ENCODE results near the gene ASPHD1.

The ASPHD1 gene

DNA sequence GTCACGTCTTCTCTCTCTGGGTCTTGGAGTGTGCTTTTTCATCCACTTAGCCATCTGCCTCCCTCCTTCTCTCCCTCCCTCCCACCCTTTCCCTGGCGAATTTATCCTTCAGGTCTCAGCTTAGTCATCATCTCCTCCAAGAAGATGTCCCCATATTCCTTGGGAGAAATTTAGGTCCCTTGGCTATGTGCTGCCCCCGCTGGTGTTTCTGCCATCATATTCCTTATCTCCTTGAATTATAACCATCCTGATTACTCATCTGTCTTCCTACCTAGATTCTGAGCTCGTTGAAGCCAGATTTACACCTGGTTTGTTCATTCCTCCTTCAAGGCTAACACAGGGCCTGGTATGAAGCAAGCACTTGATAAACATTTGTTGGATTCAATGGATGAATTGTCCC lies 5.9 kb upstream of the ASPHD1 start:
- Histone ChIP-seq H3K27me3 (ENCODE audit: insufficient read depth, poor library complexity, severe bottlenecking) (peaks cover 8% of the 10 kb centered on the region), H3K4me3 (replicated peaks; ENCODE audit: insufficient read depth, low read length) (no peak overlapping the region), H3K27ac (replicated peaks) (no peak overlapping the region)
- TF ChIP-seq, protein P1, sequence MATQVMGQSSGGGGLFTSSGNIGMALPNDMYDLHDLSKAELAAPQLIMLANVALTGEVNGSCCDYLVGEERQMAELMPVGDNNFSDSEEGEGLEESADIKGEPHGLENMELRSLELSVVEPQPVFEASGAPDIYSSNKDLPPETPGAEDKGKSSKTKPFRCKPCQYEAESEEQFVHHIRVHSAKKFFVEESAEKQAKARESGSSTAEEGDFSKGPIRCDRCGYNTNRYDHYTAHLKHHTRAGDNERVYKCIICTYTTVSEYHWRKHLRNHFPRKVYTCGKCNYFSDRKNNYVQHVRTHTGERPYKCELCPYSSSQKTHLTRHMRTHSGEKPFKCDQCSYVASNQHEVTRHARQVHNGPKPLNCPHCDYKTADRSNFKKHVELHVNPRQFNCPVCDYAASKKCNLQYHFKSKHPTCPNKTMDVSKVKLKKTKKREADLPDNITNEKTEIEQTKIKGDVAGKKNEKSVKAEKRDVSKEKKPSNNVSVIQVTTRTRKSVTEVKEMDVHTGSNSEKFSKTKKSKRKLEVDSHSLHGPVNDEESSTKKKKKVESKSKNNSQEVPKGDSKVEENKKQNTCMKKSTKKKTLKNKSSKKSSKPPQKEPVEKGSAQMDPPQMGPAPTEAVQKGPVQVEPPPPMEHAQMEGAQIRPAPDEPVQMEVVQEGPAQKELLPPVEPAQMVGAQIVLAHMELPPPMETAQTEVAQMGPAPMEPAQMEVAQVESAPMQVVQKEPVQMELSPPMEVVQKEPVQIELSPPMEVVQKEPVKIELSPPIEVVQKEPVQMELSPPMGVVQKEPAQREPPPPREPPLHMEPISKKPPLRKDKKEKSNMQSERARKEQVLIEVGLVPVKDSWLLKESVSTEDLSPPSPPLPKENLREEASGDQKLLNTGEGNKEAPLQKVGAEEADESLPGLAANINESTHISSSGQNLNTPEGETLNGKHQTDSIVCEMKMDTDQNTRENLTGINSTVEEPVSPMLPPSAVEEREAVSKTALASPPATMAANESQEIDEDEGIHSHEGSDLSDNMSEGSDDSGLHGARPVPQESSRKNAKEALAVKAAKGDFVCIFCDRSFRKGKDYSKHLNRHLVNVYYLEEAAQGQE (IDR thresholded peaks at IDR 0.05; ENCODE audit: insufficient replicate concordance, low read depth): no peak
- TF ChIP-seq GABPA (IDR thresholded peaks at IDR 0.05; ENCODE audit: low read depth): no peak
- TF ChIP-seq, protein P2, sequence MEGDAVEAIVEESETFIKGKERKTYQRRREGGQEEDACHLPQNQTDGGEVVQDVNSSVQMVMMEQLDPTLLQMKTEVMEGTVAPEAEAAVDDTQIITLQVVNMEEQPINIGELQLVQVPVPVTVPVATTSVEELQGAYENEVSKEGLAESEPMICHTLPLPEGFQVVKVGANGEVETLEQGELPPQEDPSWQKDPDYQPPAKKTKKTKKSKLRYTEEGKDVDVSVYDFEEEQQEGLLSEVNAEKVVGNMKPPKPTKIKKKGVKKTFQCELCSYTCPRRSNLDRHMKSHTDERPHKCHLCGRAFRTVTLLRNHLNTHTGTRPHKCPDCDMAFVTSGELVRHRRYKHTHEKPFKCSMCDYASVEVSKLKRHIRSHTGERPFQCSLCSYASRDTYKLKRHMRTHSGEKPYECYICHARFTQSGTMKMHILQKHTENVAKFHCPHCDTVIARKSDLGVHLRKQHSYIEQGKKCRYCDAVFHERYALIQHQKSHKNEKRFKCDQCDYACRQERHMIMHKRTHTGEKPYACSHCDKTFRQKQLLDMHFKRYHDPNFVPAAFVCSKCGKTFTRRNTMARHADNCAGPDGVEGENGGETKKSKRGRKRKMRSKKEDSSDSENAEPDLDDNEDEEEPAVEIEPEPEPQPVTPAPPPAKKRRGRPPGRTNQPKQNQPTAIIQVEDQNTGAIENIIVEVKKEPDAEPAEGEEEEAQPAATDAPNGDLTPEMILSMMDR (IDR thresholded peaks at IDR 0.05; ENCODE audit: insufficient read depth, low read length): no peak
- TF ChIP-seq POLR2AphosphoS5 (IDR thresholded peaks at IDR 0.05; ENCODE audit: low read depth): no peak
- no peak for TF ChIP-seq SPI1 (IDR thresholded peaks at IDR 0.05; ENCODE audit: borderline replicate concordance, low read depth)
- DNase-seq (ENCODE audit: low read depth in 1 of 2, low spot score in 1 of 2): no peak

DNA sequence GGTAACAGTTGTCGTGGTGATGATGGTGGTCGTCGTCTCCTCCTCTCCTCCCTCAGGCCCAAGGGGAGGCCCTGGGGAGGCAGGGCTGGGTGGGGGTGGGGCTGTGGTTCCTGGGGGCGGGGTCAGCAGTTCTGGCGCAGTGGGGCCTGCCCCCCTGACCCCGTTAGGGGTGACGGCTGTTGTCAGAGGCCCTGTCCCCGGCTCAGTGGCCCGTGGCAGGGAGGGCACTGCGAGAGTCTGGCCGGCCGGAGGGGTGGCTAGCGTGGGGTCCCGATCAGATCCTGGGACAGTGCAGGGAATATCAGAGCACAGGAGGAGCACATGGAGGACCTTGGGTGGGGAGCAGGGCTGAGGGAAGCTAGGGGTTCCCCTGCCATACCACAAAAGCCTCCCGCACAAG lies 3.4 kb upstream of the ASPHD1 start:
- TF ChIP-seq POLR2AphosphoS5 (IDR thresholded peaks at IDR 0.05; ENCODE audit: low read depth) (no peak), GABPA (IDR thresholded peaks at IDR 0.05; ENCODE audit: low read depth) (no peak), SPI1 (IDR thresholded peaks at IDR 0.05; ENCODE audit: borderline replicate concordance, low read depth) (no peak)
- TF ChIP-seq, protein P1 (IDR thresholded peaks at IDR 0.05; ENCODE audit: insufficient replicate concordance, low read depth): no peak
- TF ChIP-seq, protein P2 (IDR thresholded peaks at IDR 0.05; ENCODE audit: insufficient read depth, low read length): no peak
- no peak for DNase-seq (ENCODE audit: low read depth in 1 of 2, low spot score in 1 of 2)
- Histone ChIP-seq H3K27me3 (ENCODE audit: insufficient read depth, poor library complexity, severe bottlenecking) (peaks cover 8% of the 10 kb centered on the region), H3K4me3 (replicated peaks; ENCODE audit: insufficient read depth, low read length) (no peak overlapping the region), H3K27ac (replicated peaks) (no peak overlapping the region)

DNA sequence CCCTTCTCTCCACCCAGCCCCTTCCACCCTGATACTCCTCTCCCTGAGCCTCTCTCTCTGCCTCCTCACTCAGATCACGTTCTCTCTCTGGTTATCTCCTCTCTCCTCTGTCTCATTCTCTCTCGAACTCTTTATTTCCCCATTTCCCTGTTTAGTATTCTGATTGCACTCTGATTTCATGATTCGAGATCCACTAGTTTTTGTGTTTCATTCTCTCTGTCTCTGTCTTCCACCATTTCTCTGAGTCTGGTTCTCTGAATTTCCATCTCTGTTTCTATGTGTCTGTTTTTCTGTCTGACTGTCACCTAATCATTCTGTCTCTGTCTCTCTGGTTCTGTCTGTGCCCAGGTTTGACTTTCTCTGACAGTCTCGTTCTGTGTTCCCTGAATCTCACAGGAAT lies 3.0 kb upstream of the ASPHD1 start:
- DNase-seq (ENCODE audit: low read depth in 1 of 2, low spot score in 1 of 2): no peak
- Histone ChIP-seq H3K27me3 (ENCODE audit: insufficient read depth, poor library complexity, severe bottlenecking) (peaks cover 8% of the 10 kb centered on the region), H3K27ac (replicated peaks) (no peak overlapping the region), H3K4me3 (replicated peaks; ENCODE audit: insufficient read depth, low read length) (no peak overlapping the region)
- TF ChIP-seq GABPA (IDR thresholded peaks at IDR 0.05; ENCODE audit: low read depth) (no peak), SPI1 (IDR thresholded peaks at IDR 0.05; ENCODE audit: borderline replicate concordance, low read depth) (no peak), POLR2AphosphoS5 (IDR thresholded peaks at IDR 0.05; ENCODE audit: low read depth) (no peak)
- TF ChIP-seq, protein P1 (IDR thresholded peaks at IDR 0.05; ENCODE audit: insufficient replicate concordance, low read depth): no peak
- TF ChIP-seq, protein P2 (IDR thresholded peaks at IDR 0.05; ENCODE audit: insufficient read depth, low read length): no peak
